Measurements from ENCODE around the gene ZMYND19.

DNA sequence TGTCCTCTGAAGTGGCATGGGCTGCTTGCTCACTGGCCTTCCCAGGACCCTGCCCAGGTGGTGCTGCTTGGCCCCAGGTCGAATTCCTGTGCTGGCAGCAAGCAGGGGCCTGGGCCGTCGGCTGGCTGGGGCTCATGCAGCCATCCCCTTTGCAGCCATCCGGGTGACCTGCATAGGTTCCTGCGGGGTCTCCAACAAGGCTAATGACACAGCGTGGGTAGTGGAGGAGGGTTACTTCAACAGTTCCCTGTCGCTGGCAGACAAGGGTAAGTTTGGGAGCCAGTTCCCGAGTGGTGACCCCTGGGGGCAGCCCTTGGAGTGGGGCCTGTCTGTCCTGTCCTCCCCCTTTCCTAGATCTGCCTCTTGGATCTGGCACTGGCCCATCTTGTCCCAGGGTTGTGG is 22.4 kb upstream of the ZMYND19 start:
- no peak for TF ChIP-seq POLR2A (IDR thresholded peaks at IDR 0.05)
- TF ChIP-seq, protein P1, sequence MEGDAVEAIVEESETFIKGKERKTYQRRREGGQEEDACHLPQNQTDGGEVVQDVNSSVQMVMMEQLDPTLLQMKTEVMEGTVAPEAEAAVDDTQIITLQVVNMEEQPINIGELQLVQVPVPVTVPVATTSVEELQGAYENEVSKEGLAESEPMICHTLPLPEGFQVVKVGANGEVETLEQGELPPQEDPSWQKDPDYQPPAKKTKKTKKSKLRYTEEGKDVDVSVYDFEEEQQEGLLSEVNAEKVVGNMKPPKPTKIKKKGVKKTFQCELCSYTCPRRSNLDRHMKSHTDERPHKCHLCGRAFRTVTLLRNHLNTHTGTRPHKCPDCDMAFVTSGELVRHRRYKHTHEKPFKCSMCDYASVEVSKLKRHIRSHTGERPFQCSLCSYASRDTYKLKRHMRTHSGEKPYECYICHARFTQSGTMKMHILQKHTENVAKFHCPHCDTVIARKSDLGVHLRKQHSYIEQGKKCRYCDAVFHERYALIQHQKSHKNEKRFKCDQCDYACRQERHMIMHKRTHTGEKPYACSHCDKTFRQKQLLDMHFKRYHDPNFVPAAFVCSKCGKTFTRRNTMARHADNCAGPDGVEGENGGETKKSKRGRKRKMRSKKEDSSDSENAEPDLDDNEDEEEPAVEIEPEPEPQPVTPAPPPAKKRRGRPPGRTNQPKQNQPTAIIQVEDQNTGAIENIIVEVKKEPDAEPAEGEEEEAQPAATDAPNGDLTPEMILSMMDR (IDR thresholded peaks at IDR 0.05 in 4 of 5, conservative IDR thresholded peaks at IDR 0.05 in 1 of 5), result no peak
